IMR-90 (cell line): Measurements from ENCODE around the gene HDDC3. TPM values are rescaled to one million over a fixed set of nuclear protein-coding genes. Genes with fewer than 3 reads are reported as not detected.
"Not testable (repeated sequence)": the region's sequence is repeated elsewhere in the genome, so short reads cannot be mapped to it uniquely, and the experiment has no call there.

ENCODE experiments used
- ATAC-seq: fragments of 200-7000 bp; cut with Tn5 transposase; 2 replicates; pipeline ENCODE4 v1.9.1; 2020; ENCODE audit warnings: low read depth, mild to moderate bottlenecking, moderate library complexity
- BruUV-seq: library from RNA; stranded (reverse); fragments of 400-500 nt; replicated peaks from 2 replicates; lab custom pipeline; 2021; lab: Mats Ljungman, UMichigan
- CTCF ChIA-PET: fragments of 300-600 bp; formaldehyde crosslinking; extraction: SDS; loops from one replicate; lab custom pipeline; 2021; ENCODE audit warnings: antibody characterized with exemption; lab: Yijun Ruan, JAX
- POLR2A ChIA-PET: fragments of 300-600 bp; sonication (Branson Sonifier 250); formaldehyde crosslinking; loops from one replicate; lab custom pipeline; 2022; ENCODE audit warnings: antibody characterized with exemption; ENCODE audit not compliant: unreplicated experiment; lab: Charles Lee
- DNase-seq: peaks from one replicate; pipeline ENCODE4 v3.0.0; 2013
- H2AFZ ChIP-seq: replicated peaks from 2 replicates; pipeline ENCODE3; 2013; ENCODE audit warnings: low read length, mild to moderate bottlenecking; ENCODE audit not compliant: poor library complexity
- H2AK5ac ChIP-seq: 2 replicates; pipeline ENCODE4 v1.6.1; 2013; ENCODE audit warnings: low read depth, low read length, inconsistent platforms
- H2AK9ac ChIP-seq: replicated peaks from 2 replicates; pipeline ENCODE3; 2013; ENCODE audit warnings: mild to moderate bottlenecking, low read depth, low read length, moderate library complexity; ENCODE audit not compliant: poor library complexity
- H2BK120ac ChIP-seq: 2 replicates; pipeline ENCODE4 v1.6.1; 2013; ENCODE audit warnings: low read depth, low read length, inconsistent platforms
- H2BK15ac ChIP-seq: 3 replicates; pipeline ENCODE4 v1.6.1; 2013; ENCODE audit warnings: low read depth, low read length, inconsistent platforms
- H2BK20ac ChIP-seq: 2 replicates; pipeline ENCODE4 v1.6.1; 2013; ENCODE audit warnings: low read depth, mild to moderate bottlenecking, inconsistent platforms, low read length, moderate library complexity
- H2BK5ac ChIP-seq: 2 replicates; pipeline ENCODE4 v1.6.1; 2013; ENCODE audit warnings: mild to moderate bottlenecking, low read depth, low read length, inconsistent platforms; ENCODE audit not compliant: poor library complexity, severe bottlenecking
- H3K14ac ChIP-seq: replicated peaks from 2 replicates; pipeline ENCODE4 v1.6.1; 2013; ENCODE audit warnings: low read depth, low read length, inconsistent platforms
- H3K18ac ChIP-seq: 2 replicates; pipeline ENCODE4 v1.6.1; 2013; ENCODE audit warnings: low read depth, low read length, control low read depth
- H3K23ac ChIP-seq: 2 replicates; pipeline ENCODE4 v1.6.1; 2013; ENCODE audit warnings: low read depth, low read length, inconsistent platforms
- H3K27ac ChIP-seq: 2 replicates; pipeline ENCODE4 v1.5.1; 2013; ENCODE audit warnings: mild to moderate bottlenecking, control low read depth, low read length; ENCODE audit not compliant: insufficient read depth
- H3K27me3 ChIP-seq: 2 replicates; pipeline ENCODE4 v1.6.1; 2013; ENCODE audit warnings: low read length; ENCODE audit not compliant: control insufficient read depth, insufficient read depth
- H3K36me3 ChIP-seq: 2 replicates; pipeline ENCODE4 v1.6.1; 2013; ENCODE audit warnings: low read length, mixed read lengths; ENCODE audit not compliant: control insufficient read depth, insufficient read depth
- H3K4ac ChIP-seq: 2 replicates; pipeline ENCODE4 v1.6.1; 2013; ENCODE audit warnings: low read depth, low read length, inconsistent platforms
- H3K4me1 ChIP-seq: 2 replicates; pipeline ENCODE4 v1.6.1; 2013; ENCODE audit warnings: low read length, mixed read lengths; ENCODE audit not compliant: control insufficient read depth, insufficient read depth
- H3K4me2 ChIP-seq: 2 replicates; pipeline ENCODE4 v1.6.1; 2013; ENCODE audit warnings: low read depth, mild to moderate bottlenecking, control low read depth, low read length, moderate library complexity
- H3K4me3 ChIP-seq: 2 replicates; pipeline ENCODE4 v1.5.1; 2013; ENCODE audit warnings: low read depth, mild to moderate bottlenecking, control low read depth, low read length, moderate library complexity; ENCODE audit not compliant: insufficient read depth
- H3K56ac ChIP-seq: 2 replicates; pipeline ENCODE4 v1.6.1; 2013; ENCODE audit warnings: low read length, inconsistent platforms; ENCODE audit not compliant: insufficient read depth; ENCODE audit errors: extremely low read depth
- H3K79me1 ChIP-seq, 2 experiments: 2 replicates each; pipeline ENCODE4 v1.6.1; 2013; ENCODE audit warnings: low read length in 2 of 2, inconsistent platforms in 1 of 2, low read depth in 1 of 2
- H3K9ac ChIP-seq: 2 replicates; pipeline ENCODE4 v1.6.1; 2013; ENCODE audit warnings: low read depth, low read length, control low read depth
- H3K9me1 ChIP-seq: 2 replicates; pipeline ENCODE4 v1.6.1; 2013; ENCODE audit warnings: low read length, inconsistent platforms; ENCODE audit not compliant: insufficient read depth
- H3K9me3 ChIP-seq: 2 replicates; pipeline ENCODE4 v1.6.1; 2013; ENCODE audit warnings: low read length; ENCODE audit not compliant: control insufficient read depth, insufficient read depth
- H4K20me1 ChIP-seq: 2 replicates; pipeline ENCODE4 v1.6.1; 2013; ENCODE audit warnings: low read length, inconsistent platforms; ENCODE audit not compliant: insufficient read depth
- H4K5ac ChIP-seq: 2 replicates; pipeline ENCODE4 v1.6.1; 2013; ENCODE audit warnings: mild to moderate bottlenecking, low read depth, low read length, control low read depth
- H4K8ac ChIP-seq, 2 experiments: 2 replicates each; pipeline ENCODE4 v1.6.1; 2013; ENCODE audit warnings: low read depth in 2 of 2, low read length in 2 of 2, control low read depth in 1 of 2, inconsistent platforms in 1 of 2
- H4K91ac ChIP-seq: 2 replicates; pipeline ENCODE4 v1.6.1; 2013; ENCODE audit warnings: low read depth, low read length, inconsistent platforms; ENCODE audit not compliant: insufficient read depth
- CHD1 ChIP-seq: IDR thresholded peaks from 2 replicates; pipeline ENCODE4 v1.6.1; 2012; ENCODE audit warnings: low read depth, low read length, improper control_type of control experiment
- CTCF ChIP-seq: conservative IDR thresholded peaks from 2 replicates; pipeline ENCODE4 v1.5.1; 2012; ENCODE audit warnings: mild to moderate bottlenecking, low read depth, low read length, improper control_type of control experiment
- POLR2A ChIP-seq: IDR thresholded peaks from 2 replicates; pipeline ENCODE4 v1.6.1; 2012; ENCODE audit warnings: mild to moderate bottlenecking, low read depth, low read length
- RCOR1 ChIP-seq: IDR thresholded peaks from 2 replicates; pipeline ENCODE4 v1.6.1; 2012; ENCODE audit warnings: mild to moderate bottlenecking, low read length, improper control_type of control experiment; ENCODE audit not compliant: insufficient replicate concordance
- WGBS, 2 experiments: methylation state at CpG; one replicate each; pipeline versions ENCODE4 v1.1.5 to v1.1.7; 2013; ENCODE audit warnings: missing lambda C conversion rate in 2 of 2; ENCODE audit not compliant: insufficient read length in 1 of 2; ENCODE audit errors: extremely low coverage in 2 of 2; 5-methylcytosine and 5-hydroxymethylcytosine counted together
- dilution Hi-C: fragments of 300-500 bp; cut with HindIII; formaldehyde crosslinking; loops from one replicate; pipeline ENCODE4 v1.14.3; 2018; ENCODE audit warnings: low sequenced_read_pairs; ENCODE audit not compliant: unreplicated experiment
- in situ Hi-C: fragments of 300-500 bp; cut with MboI; formaldehyde crosslinking; loops from 3 replicates; pipeline ENCODE4 v1.14.3; 2019; ENCODE audit warnings: low sequenced_read_pairs, inconsistent platforms, mixed read lengths
- intact Hi-C: fragments of 100-400 bp; cut with micrococcal nuclease; formaldehyde crosslinking; loops from 2 replicates; pipeline ENCODE4 v1.10.0; 2022
- polyA plus RNA-seq, 3 experiments: library from polyadenylated mRNA; depleted of rRNA; stranded (reverse); fragments of >200 nt; gene quantifications; 2 replicates each; pipeline ENCODE4 v1.2.3, GENCODE V29; 2012; ENCODE audit warnings: low replicate concordance in 1 of 3
- total RNA-seq: library from RNA; depleted of rRNA; stranded (reverse); fragments of >200 nt; gene quantifications from 2 replicates; pipeline ENCODE4 v1.2.3, GENCODE V29; 2012

HDDC3 gene
- total and polyA plus RNA-seq, 2 of the 4 experiments (the other 2 are of a cell fraction), result 7.9 to 10.7 TPM

DNA sequence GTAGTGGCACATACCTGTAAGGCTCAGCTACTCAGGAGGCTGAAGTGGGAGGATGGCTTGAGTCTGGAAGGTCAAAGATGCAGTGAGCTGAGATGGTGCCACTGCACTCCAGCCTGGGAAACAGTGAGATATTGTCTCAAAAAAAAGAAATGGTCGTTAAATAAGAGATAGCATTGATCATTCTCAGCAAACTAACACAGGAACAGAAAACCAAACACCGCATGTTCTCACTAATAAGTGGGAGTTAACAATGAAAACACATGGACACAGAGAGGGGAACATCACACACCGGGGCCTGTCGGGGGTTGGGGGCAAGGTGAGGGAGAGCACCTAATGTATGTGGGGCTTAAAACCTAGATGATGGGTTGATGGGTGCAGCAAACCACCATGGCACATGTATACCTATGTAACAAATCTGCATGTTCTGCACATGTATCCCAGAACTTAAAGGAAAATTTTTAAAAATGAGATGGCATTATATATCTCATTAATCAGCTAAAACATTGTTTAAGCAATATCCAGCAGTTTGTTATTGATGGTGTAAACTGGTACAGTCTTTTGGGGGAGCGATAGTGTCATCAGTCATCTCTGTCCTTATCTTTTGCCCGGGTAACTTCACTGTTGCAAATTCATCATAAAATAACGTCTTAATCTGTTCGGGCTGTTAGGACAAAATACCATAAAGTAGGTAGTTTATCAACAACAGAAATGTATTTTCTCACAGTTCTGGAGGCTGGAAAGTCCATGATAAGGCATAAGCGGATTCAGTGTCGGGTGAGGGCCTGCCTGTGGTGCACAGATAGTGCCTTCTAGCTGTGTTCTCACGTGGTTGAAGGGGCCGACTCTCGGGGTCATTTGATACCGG, 30.9 kb downstream of the HDDC3 start:
- Histone ChIP-seq H3K27ac (no peak overlapping the region), H3K4ac (no peak overlapping the region; the same call in 1 of the 2 replicates), H4K5ac (no peak overlapping the region), H3K9me1 (no peaks in the 10 kb centered on the region), H3K4me1 (peaks cover 4% of the 10 kb centered on the region; the same call in 1 of the 2 replicates), H3K9ac (peak overlapping the region; percentile 64; the same call in 1 of the 2 replicates), H3K23ac (peak overlapping the region; percentile 39; the same call in 1 of the 2 replicates), H3K18ac (no peak overlapping the region), H3K4me2 (peak overlapping the region; percentile 68), H3K4me3 (no peak overlapping the region), H2AFZ (peak overlapping the region; percentile 65), H2BK120ac (no peak overlapping the region), H2AK9ac (no peak overlapping the region), H2AK5ac (no peak overlapping the region), H2BK5ac (no peak overlapping the region), H4K91ac (no peak overlapping the region), H4K20me1 (no peaks in the 10 kb centered on the region), H3K56ac (no peak overlapping the region), H3K36me3 (peaks cover 9% of the 10 kb centered on the region; the same call in 1 of the 2 replicates), H2BK15ac (no peak overlapping the region), H3K79me1 (peaks cover 0 to 13% of the 10 kb centered on the region in 2 experiments; a peak in 2 of 4 replicates), H3K14ac (no peak overlapping the region), H2BK20ac (no peak overlapping the region), H4K8ac (peak overlapping the region in 1 of 2 experiments; percentile 97; a peak in 2 of 4 replicates), H3K9me3 (no peaks in the 10 kb centered on the region), H3K27me3 (no peaks in the 10 kb centered on the region)
- no peak for DNase-seq
- TF ChIP-seq RCOR1 (no peak), CHD1 (no peak), CTCF (no peak), POLR2A (no peak)
- ChIA-PET POLR2A (no interaction called here), CTCF (interaction anchor here (0.6 to 1.9 kb wide), 2 partner anchors 31 to 36 kb away, joined by 5 to 8 read pairs; partner anchors contain the start of gene HDDC3)
- dilution Hi-C loops (no loop called here), intact Hi-C loops (loop anchor here (2.0 kb wide), 1 partner anchor 33 kb away; the partner anchor contains the start of gene UNC45A), in situ Hi-C loops (no loop called here)
- no TSS peak for BruUV-seq
- no CpG with 5 or more reads among the region's 14 CpGs for WGBS, 2 experiments
- ATAC-seq, result no peak

- peaks cover 22% of the 10 kb centered on the region for H3K36me3 ChIP-seq
- H2BK120ac ChIP-seq, H3K14ac ChIP-seq, ATAC-seq, H4K8ac ChIP-seq, H4K5ac ChIP-seq, H3K4ac ChIP-seq, BruUV-seq, H4K91ac ChIP-seq, H2BK5ac ChIP-seq, H3K9ac ChIP-seq, POLR2A ChIA-PET, H2BK15ac ChIP-seq, H3K79me1 ChIP-seq, H2AK5ac ChIP-seq, H3K18ac ChIP-seq, H3K4me3 ChIP-seq, H3K56ac ChIP-seq, H2AK9ac ChIP-seq, H2AFZ ChIP-seq, H3K4me2 ChIP-seq, dilution Hi-C loops, H3K23ac ChIP-seq, H3K9me1 ChIP-seq, H4K20me1 ChIP-seq, H3K4me1 ChIP-seq, H3K27ac ChIP-seq, CTCF ChIA-PET, H3K9me3 ChIP-seq, DNase-seq, intact Hi-C loops, H3K27me3 ChIP-seq, H2BK20ac ChIP-seq: not testable (repeated sequence)
- in situ Hi-C loops, result loop anchor here (25.0 kb wide), 1 partner anchor 585 kb away; no protein-coding TSS in a partner anchor
- 94% methylated on average over 4 of the region's 14 CpGs; no CpG with 5 or more reads in 1 of the 2 experiments for WGBS, 2 experiments
Measured at GRCh38 chr15:90897131-90897655, 35.2 kb downstream of the HDDC3 start.
